CD14-positive monocyte (primary cell): ENCODE data around the gene NTM. TPM values are rescaled to one million over a fixed set of nuclear protein-coding genes. Genes with fewer than 3 reads are reported as not detected.
A peak's percentile ranks its signal among the peaks of the same experiment; 100 is the strongest.

ENCODE experiments used
- DNase-seq, 3 donors: peaks; one replicate each; pipeline ENCODE4 v3.0.0-alpha.2; 2011 to 2022
- H2AFZ ChIP-seq: 2 replicates; pipeline ENCODE4 v1.6.0; 2012; ENCODE audit warnings: mild to moderate bottlenecking, low read depth, low read length, inconsistent platforms; ENCODE audit not compliant: insufficient read depth, poor library complexity, severe bottlenecking
- H3K27ac ChIP-seq, 2 donors: 1 replicate in 1 of 2; 2 replicates in 1 of 2; pipeline ENCODE4 v1.5.1; 2012 to 2013; ENCODE audit warnings: low read length in 2 of 2, control low read depth in 1 of 2, inconsistent platforms in 1 of 2, low read depth in 1 of 2, mild to moderate bottlenecking in 1 of 2
- H3K27me3 ChIP-seq, 2 donors: one replicate each; pipeline versions ENCODE4 v1.6.0 to v1.6.1; 2011 to 2013; ENCODE audit warnings: low read length in 2 of 2; ENCODE audit not compliant: control insufficient read depth in 2 of 2, insufficient read depth in 2 of 2
- H3K36me3 ChIP-seq, 2 donors: replicated peaks in 1 of 2; 1 replicate in 1 of 2; 2 replicates in 1 of 2; pipeline versions ENCODE4 v1.5.1 to v1.6.1; 2012 to 2013; ENCODE audit warnings: low read length in 2 of 2, control low read depth in 1 of 2, inconsistent platforms in 1 of 2, mild to moderate bottlenecking in 1 of 2; ENCODE audit not compliant: insufficient read depth in 2 of 2, control insufficient read depth in 1 of 2
- H3K4me1 ChIP-seq, 2 donors: 1 replicate in 1 of 2; 2 replicates in 1 of 2; pipeline versions ENCODE4 v1.5.1 to v1.6.1; 2012 to 2013; ENCODE audit warnings: low read length in 2 of 2, control low read depth in 1 of 2, inconsistent platforms in 1 of 2, mild to moderate bottlenecking in 1 of 2, moderate library complexity in 1 of 2; ENCODE audit not compliant: insufficient read depth in 2 of 2, control insufficient read depth in 1 of 2
- H3K4me2 ChIP-seq: replicated peaks from 2 replicates; pipeline ENCODE3; 2012; ENCODE audit warnings: low read length, moderate library complexity, mild to moderate bottlenecking; ENCODE audit not compliant: poor library complexity, severe bottlenecking; ENCODE audit errors: extremely low read depth
- H3K4me3 ChIP-seq, 3 experiments: fragments of 200-600 bp in 1 of 3; sonication (generic) in 1 of 3; replicated peaks in 1 of 3; 1 replicate in 2 of 3; 2 replicates in 1 of 3; pipeline ENCODE4 v1.5.1; 2011 to 2013; ENCODE audit warnings: low read length in 3 of 3, mild to moderate bottlenecking in 3 of 3, control low read depth in 2 of 3, low read depth in 2 of 3, inconsistent platforms in 1 of 3, moderate library complexity in 1 of 3
- H3K79me2 ChIP-seq: 2 replicates; pipeline ENCODE4 v1.6.0; 2012; ENCODE audit warnings: mild to moderate bottlenecking, control low read depth, inconsistent platforms, low read length, moderate library complexity; ENCODE audit not compliant: insufficient read depth
- H3K9ac ChIP-seq: 2 replicates; pipeline ENCODE4 v1.6.0; 2017; ENCODE audit warnings: low read length, mild to moderate bottlenecking; ENCODE audit not compliant: insufficient read depth, poor library complexity, severe bottlenecking
- H3K9me3 ChIP-seq, 2 donors: replicated peaks in 1 of 2; 1 replicate in 1 of 2; 2 replicates in 1 of 2; pipeline versions ENCODE4 v1.5.1 to v1.6.1; 2012 to 2013; ENCODE audit warnings: low read length in 2 of 2, control low read depth in 1 of 2; ENCODE audit not compliant: control insufficient read depth in 1 of 2, insufficient read depth in 1 of 2
- H4K20me1 ChIP-seq: 2 replicates; pipeline ENCODE4 v1.6.0; 2012; ENCODE audit warnings: mild to moderate bottlenecking, low read length, control low read depth, moderate library complexity; ENCODE audit not compliant: insufficient read depth
- H3K27ac Mint-ChIP-seq, 7 donors: one replicate each; pipeline ENCODE4 v1.8.0; 2020; ENCODE audit warnings: mild to moderate bottlenecking in 7 of 7, mixed read lengths in 7 of 7, moderate library complexity in 6 of 7, inconsistent platforms in 2 of 7
- H3K27me3 Mint-ChIP-seq, 3 donors: one replicate each; pipeline ENCODE4 v1.8.0; 2021 to 2022; ENCODE audit warnings: low read depth in 3 of 3, mild to moderate bottlenecking in 3 of 3, mixed read lengths in 3 of 3, moderate library complexity in 3 of 3, inconsistent platforms in 1 of 3
- H3K36me3 Mint-ChIP-seq, 2 donors: one replicate each; pipeline ENCODE4 v1.8.0; 2020; ENCODE audit warnings: mixed read lengths in 2 of 2, inconsistent platforms in 1 of 2, mild to moderate bottlenecking in 1 of 2
- H3K4me1 Mint-ChIP-seq: one replicate; pipeline ENCODE4 v1.8.0; 2020; ENCODE audit warnings: mild to moderate bottlenecking, mixed read lengths
- H3K4me3 Mint-ChIP-seq, 2 donors: one replicate each; pipeline ENCODE4 v1.8.0; 2020; ENCODE audit warnings: mild to moderate bottlenecking in 2 of 2, mixed read lengths in 2 of 2, moderate library complexity in 1 of 2
- H3K9me3 Mint-ChIP-seq, 7 donors: one replicate each; pipeline ENCODE4 v1.8.0; 2020 to 2022; ENCODE audit warnings: mixed read lengths in 7 of 7, mild to moderate bottlenecking in 6 of 7, moderate library complexity in 6 of 7, inconsistent platforms in 2 of 7
- WGBS: methylation state at CpG from one replicate; pipeline ENCODE4 v1.1.5; 2013; ENCODE audit warnings: missing lambda C conversion rate; ENCODE audit not compliant: insufficient coverage; 5-methylcytosine and 5-hydroxymethylcytosine counted together
- intact Hi-C, 2 donors: fragments of 100-400 bp; cut with micrococcal nuclease; formaldehyde crosslinking; loops; one replicate each; pipeline versions ENCODE4 v1.15.0 to v1.15.1; 2023
- polyA plus RNA-seq, 3 donors: library from polyadenylated mRNA; depleted of rRNA in 1 of 3; unstranded in 2 of 3; stranded (reverse) in 1 of 3; fragments of 300-500 nt in 2 of 3; fragments of >200 nt in 1 of 3; fragmentation: Illumina TruSeq in 2 of 3; gene quantifications; 1 replicate in 2 of 3; 2 replicates in 1 of 3; pipeline ENCODE4 v1.2.3, GENCODE V29; 2012 to 2021
- TF ChIP-seq, protein P1 (sequence below): fragments of 200-600 bp; IDR thresholded peaks from one replicate; pipeline ENCODE4 v1.8.0; 2022; ENCODE audit warnings: antibody characterized with exemption, mild to moderate bottlenecking

NTM gene
- polyA plus RNA-seq, 3 donors, result not detected

DNA sequence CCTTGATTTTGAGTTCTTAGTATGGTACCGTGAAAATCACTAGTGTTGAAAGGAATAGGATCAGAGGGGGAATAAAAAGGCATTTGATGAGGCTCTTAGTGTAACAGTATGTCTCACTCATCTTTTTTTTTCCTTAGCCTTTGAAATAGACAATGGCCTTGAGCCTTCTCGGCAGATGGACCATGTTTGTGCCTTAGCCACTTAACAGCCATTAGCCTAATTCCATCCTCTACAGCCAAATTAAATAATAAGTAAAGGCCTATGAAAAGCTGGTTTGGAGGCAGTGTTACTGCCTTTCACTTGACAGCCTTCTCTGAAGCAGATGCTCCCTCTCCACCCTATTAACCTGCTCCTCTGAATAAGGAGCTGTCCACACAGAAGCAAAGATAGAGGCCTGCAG is 580.7 kb downstream of the NTM start:
- H3K4me3 Mint-ChIP-seq, result no peak overlapping the region
- Histone ChIP-seq H3K4me3 (no peak overlapping the region), H3K79me2 (no peaks in the 10 kb centered on the region), H3K9me3 (no peaks in the 10 kb centered on the region), H3K36me3 (no peaks in the 10 kb centered on the region), H3K27ac (no peak overlapping the region), H2AFZ (no peak overlapping the region), H3K9ac (no peak overlapping the region), H4K20me1 (no peaks in the 10 kb centered on the region), H3K4me2 (no peak overlapping the region), H3K27me3 (no peaks in the 10 kb centered on the region), H3K4me1 (no peaks in the 10 kb centered on the region)
- no peaks in the 10 kb centered on the region for H3K4me1 Mint-ChIP-seq
- no peaks in the 10 kb centered on the region for H3K36me3 Mint-ChIP-seq
- no peak for DNase-seq
- peaks cover 0 to 2% (median 0%) of the 10 kb centered on the region in 7 donors for H3K9me3 Mint-ChIP-seq
- no peak overlapping the region for H3K27ac Mint-ChIP-seq
- intact Hi-C loops, result no loop called here
- TF ChIP-seq, protein P1, sequence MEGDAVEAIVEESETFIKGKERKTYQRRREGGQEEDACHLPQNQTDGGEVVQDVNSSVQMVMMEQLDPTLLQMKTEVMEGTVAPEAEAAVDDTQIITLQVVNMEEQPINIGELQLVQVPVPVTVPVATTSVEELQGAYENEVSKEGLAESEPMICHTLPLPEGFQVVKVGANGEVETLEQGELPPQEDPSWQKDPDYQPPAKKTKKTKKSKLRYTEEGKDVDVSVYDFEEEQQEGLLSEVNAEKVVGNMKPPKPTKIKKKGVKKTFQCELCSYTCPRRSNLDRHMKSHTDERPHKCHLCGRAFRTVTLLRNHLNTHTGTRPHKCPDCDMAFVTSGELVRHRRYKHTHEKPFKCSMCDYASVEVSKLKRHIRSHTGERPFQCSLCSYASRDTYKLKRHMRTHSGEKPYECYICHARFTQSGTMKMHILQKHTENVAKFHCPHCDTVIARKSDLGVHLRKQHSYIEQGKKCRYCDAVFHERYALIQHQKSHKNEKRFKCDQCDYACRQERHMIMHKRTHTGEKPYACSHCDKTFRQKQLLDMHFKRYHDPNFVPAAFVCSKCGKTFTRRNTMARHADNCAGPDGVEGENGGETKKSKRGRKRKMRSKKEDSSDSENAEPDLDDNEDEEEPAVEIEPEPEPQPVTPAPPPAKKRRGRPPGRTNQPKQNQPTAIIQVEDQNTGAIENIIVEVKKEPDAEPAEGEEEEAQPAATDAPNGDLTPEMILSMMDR, result no peak
- peaks cover 0 to 15% (median 4%) of the 10 kb centered on the region in 3 donors for H3K27me3 Mint-ChIP-seq
- WGBS, result no CpG with 5 or more reads among the region's 2 CpGs

DNA sequence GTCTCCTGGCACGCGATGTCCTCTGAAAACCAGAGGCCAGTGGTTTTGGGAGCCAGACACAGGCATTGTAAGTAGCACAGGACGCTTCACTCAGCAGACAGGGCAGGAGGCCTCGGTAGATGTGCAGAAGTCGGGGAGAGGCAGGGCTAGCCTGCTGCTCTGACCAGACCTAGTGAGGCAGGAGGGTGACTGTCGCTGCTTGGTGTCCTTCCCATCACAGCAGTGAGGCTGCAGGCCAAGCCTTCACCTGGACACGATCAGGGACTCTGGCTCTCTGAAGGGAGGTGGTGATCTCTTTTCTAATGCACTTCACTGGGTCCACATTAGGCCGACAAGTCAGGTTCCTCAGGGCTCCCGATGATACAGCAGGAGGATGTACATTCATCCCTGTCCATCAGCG is 583.7 kb downstream of the NTM start:
- H3K9me3 Mint-ChIP-seq, result peaks cover 0 to 2% (median 0%) of the 10 kb centered on the region in 7 donors
- H3K4me3 ChIP-seq, result no peak overlapping the region
- no peak overlapping the region for H3K27ac ChIP-seq
- no peaks in the 10 kb centered on the region for H3K36me3 Mint-ChIP-seq
- H3K79me2 ChIP-seq, result no peaks in the 10 kb centered on the region
- no peak overlapping the region for H3K27ac Mint-ChIP-seq
- peak overlapping the region in 1 of 2 donors; percentile 32 for H3K4me3 Mint-ChIP-seq
- no peak overlapping the region for H2AFZ ChIP-seq
- 80% methylated on average over 4 of the region's 10 CpGs for WGBS
- DNase-seq, result no peak
- TF ChIP-seq, protein P1, result no peak
- no peaks in the 10 kb centered on the region for H3K9me3 ChIP-seq
- H4K20me1 ChIP-seq, result no peaks in the 10 kb centered on the region
- peaks cover 0 to 12% (median 8%) of the 10 kb centered on the region in 3 donors for H3K27me3 Mint-ChIP-seq
- no peaks in the 10 kb centered on the region for H3K36me3 ChIP-seq
- H3K4me1 Mint-ChIP-seq, result no peaks in the 10 kb centered on the region
- no peaks in the 10 kb centered on the region for H3K27me3 ChIP-seq
- intact Hi-C loops, result no loop called here
- H3K4me2 ChIP-seq, result no peak overlapping the region
- no peak overlapping the region for H3K9ac ChIP-seq
- no peaks in the 10 kb centered on the region for H3K4me1 ChIP-seq
